K562 (cell line): ENCODE measurements around the gene CRY2. TPM values are rescaled to one million over a fixed set of nuclear protein-coding genes. Genes with fewer than 3 reads are reported as not detected.

Experiments
- ATAC-seq: fragments of 200-7000 bp; cut with Tn5 transposase; 3 replicates; pipeline ENCODE4 v1.9.1; 2020; ENCODE audit warnings: moderate library complexity
- BruUV-seq: library from RNA; stranded (reverse); fragments of 400-500 nt; replicated peaks from 2 replicates; lab custom pipeline; 2021; lab: Mats Ljungman, UMichigan
- CTCF ChIA-PET: fragments of 300-600 bp; formaldehyde crosslinking; extraction: SDS; loops from one replicate; lab custom pipeline; 2021; ENCODE audit warnings: low intra/inter-chr PET ratio; lab: Yijun Ruan, JAX
- POLR2A ChIA-PET: fragments of 300-600, 350-650 bp; sonication (Branson Sonifier 250); formaldehyde crosslinking; extraction: SDS; loops from one replicate; lab custom pipeline; 2021; ENCODE audit warnings: antibody characterized with exemption, inconsistent platforms; lab: Yijun Ruan, JAX
- DNase-seq, 4 experiments: peaks; one replicate each; pipeline versions ENCODE4 v3.0.0 to v3.0.0-alpha.2; 2011 to 2018; ENCODE audit warnings: low spot score in 3 of 4, mixed read lengths in 3 of 4; ENCODE audit errors: extremely low read depth in 1 of 4
- FAIRE-seq: peaks from 2 replicates; lab custom pipeline; 2011; peaks lifted over from hg19 to GRCh38; lab: Jason Lieb, UNC
- H2AFZ ChIP-seq: 2 replicates; pipeline ENCODE4 v1.6.0; 2011; ENCODE audit warnings: low read depth, low read length, control low read depth, inconsistent platforms
- H3K27ac ChIP-seq: fragments of 200-600 bp; 3 replicates; pipeline ENCODE4 v1.8.0; 2011; ENCODE audit warnings: low read depth, mild to moderate bottlenecking, control low read depth, inconsistent platforms, low read length, moderate library complexity, mixed read lengths; ENCODE audit errors: extremely low read depth
- H3K27me3 ChIP-seq, 2 experiments: fragments of 300-600 bp in 1 of 2; 2 replicates in 1 of 2; 3 replicates in 1 of 2; pipeline versions ENCODE4 v1.6.0 to v1.8.0; 2011; ENCODE audit warnings: inconsistent platforms in 2 of 2, low read length in 2 of 2, mild to moderate bottlenecking in 1 of 2, mixed read lengths in 1 of 2, moderate library complexity in 1 of 2; ENCODE audit not compliant: control insufficient read depth in 2 of 2, insufficient read depth in 2 of 2
- H3K36me3 ChIP-seq: fragments of 300-600 bp; 3 replicates; pipeline ENCODE4 v1.8.0; 2011; ENCODE audit warnings: mild to moderate bottlenecking, low read length, inconsistent platforms; ENCODE audit not compliant: control insufficient read depth, insufficient read depth
- H3K4me1 ChIP-seq, 2 experiments: fragments of 200-600 bp in 1 of 2; replicated peaks in 1 of 2; 2 replicates in 1 of 2; 3 replicates in 1 of 2; pipeline versions ENCODE4 v1.5.1 to v1.8.0; 2011; ENCODE audit warnings: inconsistent platforms in 2 of 2, low read length in 2 of 2, mild to moderate bottlenecking in 1 of 2, mixed read lengths in 1 of 2, moderate library complexity in 1 of 2; ENCODE audit not compliant: control insufficient read depth in 2 of 2, insufficient read depth in 2 of 2
- H3K4me2 ChIP-seq: 2 replicates; pipeline ENCODE4 v1.6.1; 2011; ENCODE audit warnings: low read length, control low read depth, inconsistent platforms, mixed read lengths; ENCODE audit not compliant: insufficient read depth
- H3K4me3 ChIP-seq: fragments of 200-600 bp; sonication (generic), shearing (Covaris generic); 2 replicates; pipeline ENCODE4 v1.5.1; 2016; ENCODE audit warnings: control low read depth, inconsistent platforms
- H3K79me2 ChIP-seq: fragments of 200-600 bp; 3 replicates; pipeline ENCODE4 v1.8.0; 2011; ENCODE audit warnings: low read length, inconsistent platforms; ENCODE audit not compliant: control insufficient read depth, insufficient read depth
- H3K9ac ChIP-seq, 2 experiments: 2 replicates each; pipeline versions ENCODE4 v1.6.0 to v1.6.1; 2011; ENCODE audit warnings: low read depth in 2 of 2, low read length in 2 of 2, control low read depth in 1 of 2, inconsistent platforms in 1 of 2, mild to moderate bottlenecking in 1 of 2, mixed read lengths in 1 of 2; ENCODE audit not compliant: insufficient read depth in 1 of 2
- H3K9me1 ChIP-seq: one replicate; pipeline ENCODE4 v1.6.0; 2011; ENCODE audit warnings: inconsistent platforms, mild to moderate bottlenecking, low read length, moderate library complexity; ENCODE audit not compliant: control insufficient read depth, insufficient read depth
- H3K9me3 ChIP-seq: replicated peaks from 2 replicates; pipeline ENCODE4 v1.5.1; 2011; ENCODE audit warnings: low read depth, low read length, inconsistent platforms; ENCODE audit not compliant: control insufficient read depth, insufficient read depth
- H4K20me1 ChIP-seq: replicated peaks from 2 replicates; pipeline ENCODE4 v1.6.1; 2011; ENCODE audit warnings: low read length, inconsistent platforms, mixed read lengths; ENCODE audit not compliant: control insufficient read depth, insufficient read depth
- BCOR ChIP-seq: fragments of 450-650 bp; IDR thresholded peaks from 2 replicates; pipeline ENCODE4 v1.6.1; 2016
- CAMTA2 ChIP-seq: fragments of 250-450 bp; sonication (Bioruptor Pico); conservative IDR thresholded peaks from 2 replicates; pipeline ENCODE4 v1.5.1; 2022
- CSDE1 ChIP-seq, 2 experiments: fragments of 450-650 bp; IDR thresholded peaks; 2 replicates each; pipeline ENCODE4 v1.6.1; 2016; ENCODE audit warnings: mild to moderate bottlenecking in 1 of 2
- KDM1A ChIP-seq, 2 experiments: fragments of 450-650 bp; IDR thresholded peaks; 2 replicates each; pipeline ENCODE4 v1.6.1; 2016; ENCODE audit warnings: mild to moderate bottlenecking in 2 of 2
- MTA1 ChIP-seq: fragments of 450-650 bp; IDR thresholded peaks from 2 replicates; pipeline ENCODE4 v1.6.1; 2017; ENCODE audit warnings: borderline replicate concordance
- NRF1 ChIP-seq, 2 experiments: fragments of 450-650 bp; IDR thresholded peaks in 1 of 2; conservative IDR thresholded peaks in 1 of 2; 2 replicates each; pipeline ENCODE4 v1.6.1; 2014; ENCODE audit warnings: mild to moderate bottlenecking in 2 of 2
- NUFIP1 ChIP-seq: fragments of 450-650 bp; IDR thresholded peaks from 2 replicates; pipeline ENCODE4 v1.6.1; 2018; ENCODE audit not compliant: partially characterized antibody
- RBM25 ChIP-seq: fragments of 200-400 bp; formaldehyde crosslinking; IDR thresholded peaks from 2 replicates; pipeline ENCODE4 v1.6.1; 2018; ENCODE audit warnings: low read length, low read depth, moderate library complexity; ENCODE audit not compliant: severe bottlenecking
- TAF1 ChIP-seq: IDR thresholded peaks from 2 replicates; pipeline ENCODE4 v1.6.1; 2011; ENCODE audit warnings: mild to moderate bottlenecking, low read length, moderate library complexity; ENCODE audit not compliant: insufficient read depth, control insufficient read depth, severe bottlenecking; ENCODE audit errors: extremely low read depth
- TCF7L2 ChIP-seq: fragments of 150-350 bp; IDR thresholded peaks from 2 replicates; pipeline ENCODE4 v1.6.1; 2016; ENCODE audit warnings: low read depth, mild to moderate bottlenecking, low read length, moderate library complexity
- ZEB2 ChIP-seq: fragments of 450-650 bp; IDR thresholded peaks from 2 replicates; pipeline ENCODE4 v1.6.1; 2016
- ZFPM2 ChIP-seq: fragments of 250-450 bp; sonication (Bioruptor Pico); IDR thresholded peaks from 2 replicates; pipeline ENCODE4 v1.5.1; 2022; ENCODE audit warnings: mild to moderate bottlenecking
- ZKSCAN1 ChIP-seq: fragments of 150-350 bp; IDR thresholded peaks from 2 replicates; pipeline ENCODE4 v1.6.1; 2016; ENCODE audit warnings: low read depth, low read length
- ZNF77 ChIP-seq: fragments of 250-450 bp; sonication (Bioruptor Pico); IDR thresholded peaks from 2 replicates; pipeline ENCODE4 v1.5.0; 2020
- ZNF830 ChIP-seq: fragments of 250-450 bp; sonication (Bioruptor Pico); IDR thresholded peaks from 2 replicates; pipeline ENCODE4 v1.5.0; 2021; ENCODE audit warnings: mild to moderate bottlenecking
- WGBS: fragments of 100-300 bp; shearing (Covaris generic); methylation state at CpG from one replicate; pipeline ENCODE4 v1.1.6; 2016; ENCODE audit warnings: low coverage, mixed read lengths; ENCODE audit not compliant: insufficient coverage; ENCODE audit errors: missing lambda C conversion rate; 5-methylcytosine and 5-hydroxymethylcytosine counted together
- in situ Hi-C: fragments of 300-500 bp; cut with MboI; formaldehyde crosslinking; loops from 4 replicates; pipeline ENCODE4 v1.15.0; 2018; ENCODE audit warnings: inconsistent platforms, mixed read lengths
- intact Hi-C: fragments of 100-400 bp; cut with micrococcal nuclease; formaldehyde crosslinking; loops from 2 replicates; pipeline ENCODE4 v1.14.2; 2022
- polyA plus RNA-seq, 8 experiments: library from polyadenylated mRNA; depleted of rRNA in 4 of 8; stranded (reverse) in 5 of 8; unstranded in 3 of 8; fragments of >200 nt; fragmentation: Nextera tagmentation in 2 of 8; fragmentation: Illumina TruSeq in 1 of 8; extraction: Ambion mirVana in 2 of 8; extraction: Trizol in 1 of 8; gene quantifications; 2 replicates each; pipeline versions ENCODE4 v1.2.1 to v1.2.3, GENCODE V29; 2011 to 2014; ENCODE audit warnings: inconsistent platforms in 1 of 8, missing spikeins in 1 of 8
- total RNA-seq, 7 experiments: library from RNA; depleted of rRNA in 6 of 7; stranded (reverse); fragments of >200 nt in 6 of 7; fragmentation: Illumina TruSeq in 2 of 7; extraction: Trizol in 2 of 7; gene quantifications; 2 replicates each; pipeline versions ENCODE4 v1.2.1 to v1.2.3, GENCODE V29; 2011 to 2021; ENCODE audit warnings: low replicate concordance in 1 of 7
- TF ChIP-seq, protein P1 (sequence below): fragments of 250-450 bp; sonication (Bioruptor Pico); IDR thresholded peaks from 2 replicates; pipeline ENCODE4 v1.4.0; 2020; ENCODE audit warnings: mild to moderate bottlenecking, moderate library complexity
- TF ChIP-seq, protein P2 (sequence below): IDR thresholded peaks from 2 replicates; pipeline ENCODE4 v1.6.1; 2012; ENCODE audit warnings: low read depth, low read length, improper control_type of control experiment, borderline replicate concordance

CRY2 gene
- total and polyA plus RNA-seq, 9 of the 15 experiments (the other 6 are each of a cell fraction or from before 2014, with no cell fraction given): 2.3 to 23.9 (median 14.8) TPM

DNA sequence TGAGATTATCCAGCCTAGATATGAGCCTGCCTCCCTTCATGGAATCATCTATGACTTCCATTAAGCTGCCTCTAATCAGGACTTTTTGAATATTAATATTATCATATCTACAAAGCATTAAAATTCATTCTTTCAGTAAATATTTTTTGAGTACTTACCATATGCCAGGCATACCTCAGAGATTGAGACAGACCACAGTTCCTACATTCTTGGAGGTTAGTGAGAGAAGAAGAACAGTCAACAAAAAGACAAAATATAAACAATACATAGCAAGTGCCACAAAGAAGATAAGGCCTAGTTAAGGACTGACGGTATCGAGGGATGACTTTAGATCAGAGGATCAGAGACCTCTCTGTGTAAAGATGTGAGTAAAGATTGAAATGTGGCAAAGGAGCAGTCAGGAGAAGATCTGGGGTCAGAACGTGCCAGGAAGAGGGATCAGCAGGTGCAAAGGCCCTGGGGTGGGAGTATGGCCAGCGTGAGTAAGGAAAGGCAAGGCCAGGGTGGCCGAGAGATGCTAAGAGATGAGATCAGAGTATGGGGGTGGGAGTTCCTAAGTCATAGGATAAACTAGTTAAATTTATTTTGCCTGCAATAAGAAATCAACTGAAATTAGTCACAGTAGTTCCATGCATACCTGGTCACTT is 26.9 kb upstream of the CRY2 start:
- H3K4me3 ChIP-seq: no peak overlapping the region
- DNase-seq (no peak), ATAC-seq (no peak), FAIRE-seq (no peak)
- peak; percentile 76 for TF ChIP-seq BCOR
- no peak for TF ChIP-seq ZKSCAN1
- TF ChIP-seq, protein P1, sequence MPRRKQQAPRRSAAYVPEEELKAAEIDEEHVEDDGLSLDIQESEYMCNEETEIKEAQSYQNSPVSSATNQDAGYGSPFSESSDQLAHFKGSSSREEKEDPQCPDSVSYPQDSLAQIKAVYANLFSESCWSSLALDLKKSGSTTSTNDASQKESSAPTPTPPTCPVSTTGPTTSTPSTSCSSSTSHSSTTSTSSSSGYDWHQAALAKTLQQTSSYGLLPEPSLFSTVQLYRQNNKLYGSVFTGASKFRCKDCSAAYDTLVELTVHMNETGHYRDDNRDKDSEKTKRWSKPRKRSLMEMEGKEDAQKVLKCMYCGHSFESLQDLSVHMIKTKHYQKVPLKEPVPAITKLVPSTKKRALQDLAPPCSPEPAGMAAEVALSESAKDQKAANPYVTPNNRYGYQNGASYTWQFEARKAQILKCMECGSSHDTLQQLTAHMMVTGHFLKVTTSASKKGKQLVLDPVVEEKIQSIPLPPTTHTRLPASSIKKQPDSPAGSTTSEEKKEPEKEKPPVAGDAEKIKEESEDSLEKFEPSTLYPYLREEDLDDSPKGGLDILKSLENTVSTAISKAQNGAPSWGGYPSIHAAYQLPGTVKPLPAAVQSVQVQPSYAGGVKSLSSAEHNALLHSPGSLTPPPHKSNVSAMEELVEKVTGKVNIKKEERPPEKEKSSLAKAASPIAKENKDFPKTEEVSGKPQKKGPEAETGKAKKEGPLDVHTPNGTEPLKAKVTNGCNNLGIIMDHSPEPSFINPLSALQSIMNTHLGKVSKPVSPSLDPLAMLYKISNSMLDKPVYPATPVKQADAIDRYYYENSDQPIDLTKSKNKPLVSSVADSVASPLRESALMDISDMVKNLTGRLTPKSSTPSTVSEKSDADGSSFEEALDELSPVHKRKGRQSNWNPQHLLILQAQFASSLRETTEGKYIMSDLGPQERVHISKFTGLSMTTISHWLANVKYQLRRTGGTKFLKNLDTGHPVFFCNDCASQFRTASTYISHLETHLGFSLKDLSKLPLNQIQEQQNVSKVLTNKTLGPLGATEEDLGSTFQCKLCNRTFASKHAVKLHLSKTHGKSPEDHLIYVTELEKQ (CRISPR knock-in tag): no peak
- TF ChIP-seq NUFIP1: no peak
- no peak for TF ChIP-seq TCF7L2
- TF ChIP-seq, protein P2, sequence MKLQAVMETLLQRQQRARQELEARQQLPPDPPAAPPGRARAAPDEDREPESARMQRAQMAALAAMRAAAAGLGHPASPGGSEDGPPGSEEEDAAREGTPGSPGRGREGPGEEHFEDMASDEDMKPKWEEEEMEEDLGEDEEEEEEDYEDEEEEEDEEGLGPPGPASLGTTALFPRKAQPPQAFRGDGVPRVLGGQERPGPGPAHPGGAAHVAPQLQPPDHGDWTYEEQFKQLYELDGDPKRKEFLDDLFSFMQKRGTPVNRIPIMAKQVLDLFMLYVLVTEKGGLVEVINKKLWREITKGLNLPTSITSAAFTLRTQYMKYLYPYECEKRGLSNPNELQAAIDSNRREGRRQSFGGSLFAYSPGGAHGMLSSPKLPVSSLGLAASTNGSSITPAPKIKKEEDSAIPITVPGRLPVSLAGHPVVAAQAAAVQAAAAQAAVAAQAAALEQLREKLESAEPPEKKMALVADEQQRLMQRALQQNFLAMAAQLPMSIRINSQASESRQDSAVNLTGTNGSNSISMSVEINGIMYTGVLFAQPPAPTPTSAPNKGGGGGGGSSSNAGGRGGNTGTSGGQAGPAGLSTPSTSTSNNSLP: no peak
- TF ChIP-seq ZNF77 (CRISPR knock-in tag): no peak
- TF ChIP-seq MTA1: no peak
- no peak for TF ChIP-seq ZEB2
- peak; percentile 45 to 62; a peak in 2 of 4 replicates for TF ChIP-seq KDM1A (IDR thresholded peaks at IDR 0.05)
- TF ChIP-seq RBM25: peak; percentile 64
- TF ChIP-seq TAF1: no peak
- TF ChIP-seq ZFPM2 (CRISPR knock-in tag): no peak
- TF ChIP-seq CSDE1 (IDR thresholded peaks at IDR 0.05): no peak
- no peak for TF ChIP-seq CAMTA2 (CRISPR knock-in tag)
- no peak for TF ChIP-seq ZNF830
- TF ChIP-seq NRF1 (conservative IDR thresholded peaks at IDR 0.05 in 1 of 2, IDR thresholded peaks at IDR 0.05 in 1 of 2): no peak
- no peak overlapping the region for H3K4me2 ChIP-seq
- no TSS peak for BruUV-seq
- WGBS: 55% methylated on average over 5 of the region's 5 CpGs
- no peak overlapping the region for H3K9ac ChIP-seq
- no peaks in the 10 kb centered on the region for H4K20me1 ChIP-seq
- no peaks in the 10 kb centered on the region for H3K36me3 ChIP-seq
- H3K79me2 ChIP-seq: no peaks in the 10 kb centered on the region
- CTCF ChIA-PET: no interaction called here
- no peaks in the 10 kb centered on the region for H3K9me1 ChIP-seq
- H3K27ac ChIP-seq: no peak overlapping the region
- H3K27me3 ChIP-seq: no peaks in the 10 kb centered on the region
- no peak overlapping the region for H2AFZ ChIP-seq
- in situ Hi-C loops (no loop called here), intact Hi-C loops (no loop called here)
- H3K4me1 ChIP-seq: peaks cover 12 to 15% of the 10 kb centered on the region in 2 experiments
- POLR2A ChIA-PET: no interaction called here
- no peaks in the 10 kb centered on the region for H3K9me3 ChIP-seq
